K562 treated with DMSO at 1 percent for 12 hours (cell line): ENCODE results near the gene TRIM60. TPM values are rescaled to one million over a fixed set of nuclear protein-coding genes. Genes with fewer than 3 reads are reported as not detected.

Source experiments
- total RNA-seq: library from RNA; unstranded; fragments of 300-600 nt; gene quantifications from 2 replicates; pipeline ENCODE4 v1.2.3, GENCODE V29; 2022; ENCODE audit not compliant: insufficient read depth

The TRIM60 gene
- total RNA-seq, result not detected in 2 replicates

DNA sequence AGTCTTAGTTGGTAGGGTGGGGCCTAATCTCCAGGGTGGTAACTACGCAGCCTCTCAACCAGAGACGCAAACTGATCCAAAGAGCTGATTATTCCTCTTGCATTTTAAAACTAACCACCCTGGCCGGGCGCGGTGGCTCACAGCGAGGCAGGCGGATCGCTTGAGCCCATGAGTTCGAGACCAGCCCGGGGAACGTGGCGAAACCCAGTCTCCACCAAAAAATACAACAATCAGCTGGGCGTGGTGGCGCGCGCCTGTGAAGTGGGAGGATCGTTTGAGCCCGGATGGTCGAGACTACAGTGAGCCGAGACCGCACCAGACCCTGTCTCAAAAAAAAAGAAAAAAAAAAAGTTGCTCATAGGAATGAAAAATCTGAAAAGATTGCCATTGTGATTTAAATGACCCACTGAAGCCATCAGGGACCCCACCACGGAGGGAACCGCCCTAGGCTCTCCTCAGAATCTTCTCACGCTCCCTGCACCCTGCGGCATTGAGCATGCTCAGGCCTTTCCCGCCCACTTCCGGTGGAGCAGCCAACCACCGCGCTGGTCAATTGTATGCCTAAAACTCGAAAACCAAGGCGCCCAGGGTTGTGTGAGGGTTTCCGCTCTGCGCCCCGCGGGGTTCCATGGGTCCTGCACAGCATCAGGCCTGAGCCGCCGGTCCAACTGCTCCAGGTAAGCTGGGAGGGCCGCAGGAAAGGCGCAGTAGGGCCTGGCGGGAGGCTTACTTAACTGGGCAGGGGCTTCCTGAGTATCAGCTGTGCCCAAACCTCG lies at the start of gene TRIM60:
Gene TRIM60, plus strand, starts transcription at position 564 of the 776 bp plus-strand sequence. CDS start 8,074 bp downstream, outside the sequence.

DNA sequence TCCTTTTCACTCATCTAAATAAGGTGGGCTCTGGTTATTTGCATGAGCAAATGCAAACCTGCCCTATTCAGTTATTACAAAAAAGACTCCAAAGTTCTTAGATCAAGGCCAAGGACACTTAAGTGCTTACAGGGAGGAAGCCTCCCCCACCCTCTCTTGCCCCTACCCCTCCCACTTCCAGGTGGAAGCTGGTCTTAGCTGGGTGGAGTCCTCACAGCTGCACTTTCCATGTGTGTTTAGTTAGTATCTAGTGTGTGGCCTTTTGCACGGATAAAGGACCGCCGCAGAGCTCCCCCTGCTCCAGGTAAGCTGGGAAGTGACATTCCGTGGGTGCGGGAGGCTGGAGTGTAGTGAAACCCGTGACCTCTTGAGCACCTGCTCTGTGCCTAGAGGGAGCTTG lies 21.8 kb downstream of the TRIM60 start, which contains the start of gene TRIM75:
Gene TRIM75, plus strand, starts transcription at position 222 of the 400 bp plus-strand sequence. CDS start 5,282 bp downstream, outside the sequence.

Other genes with a start within 250 kb of the TRIM60 start
- gene APELA, start 154.8 kb upstream of the TRIM60 start, total RNA-seq, result not detected in 2 replicates
- gene TRIM61, start 54.3 kb upstream of the TRIM60 start, total RNA-seq, result 0.47 TPM in 1 of 2 replicates, not detected in the other
- not detected in 2 replicates for gene TRIM75, start 21.9 kb downstream of the TRIM60 start, total RNA-seq
- 5.7 and 7.2 TPM in 2 replicates for gene TMEM192, start 80.9 kb downstream of the TRIM60 start, total RNA-seq
- gene KLHL2, start 175.6 kb downstream of the TRIM60 start, total RNA-seq, result 4.1 and 9.5 TPM in 2 replicates